C1 segment of cervical spinal cord (tissue), 14 donors: Measurements from ENCODE around the gene SKIL.
A peak's percentile ranks its signal among the peaks of the same experiment; 100 is the strongest.

Source experiments
- DNase-seq, 14 donors: peaks; one replicate each; lab custom pipeline; 2025; lab: John Stamatoyannopoulos, UW

The SKIL gene

GRCh38 chr3:170346481-170347392 lies 10.8 kb upstream of the SKIL start:
- DNase-seq: no peak

GRCh38 chr3:170350515-170351413 lies 6.8 kb upstream of the SKIL start:
- DNase-seq: no peak

GRCh38 chr3:170352936-170353335 lies 4.6 kb upstream of the SKIL start:
- no peak for DNase-seq

- DNase-seq: no peak
Observed at GRCh38 chr3:170353485-170353884, 4.0 kb upstream of the SKIL start.

GRCh38 chr3:170354760-170355159 lies 2.8 kb upstream of the SKIL start:
- DNase-seq: no peak

GRCh38 chr3:170355738-170356595 lies 1.5 kb upstream of the SKIL start:
- DNase-seq: peak in 11 of 14 donors; percentile 12 to 74 (median 48)

GRCh38 chr3:170356596-170357175 lies 829 bp upstream of the SKIL start:
- DNase-seq: peak; percentile 18 to 91 (median 68)

GRCh38 chr3:170358042-170359010 lies 811 bp downstream of the SKIL start:
- peak; percentile 9 to 83 (median 67) for DNase-seq

GRCh38 chr3:170359178-170359704 lies 1.7 kb downstream of the SKIL start:
- no peak for DNase-seq

- no peak for DNase-seq
Observed at GRCh38 chr3:170360466-170360865, 3.0 kb downstream of the SKIL start.

GRCh38 chr3:170360916-170361315 lies 3.4 kb downstream of the SKIL start:
- DNase-seq: no peak

- no peak for DNase-seq
Observed at GRCh38 chr3:170361711-170362110, 4.2 kb downstream of the SKIL start.

GRCh38 chr3:170363471-170363994 lies 6.0 kb downstream of the SKIL start:
- no peak for DNase-seq

- no peak for DNase-seq
Observed at GRCh38 chr3:170364965-170365364, 7.5 kb downstream of the SKIL start.

GRCh38 chr3:170367797-170368196 lies 10.3 kb downstream of the SKIL start:
- DNase-seq: no peak

- DNase-seq: no peak
Observed at GRCh38 chr3:170368921-170369320, 11.4 kb downstream of the SKIL start.

- DNase-seq: no peak
Observed at GRCh38 chr3:170372190-170372879, 14.8 kb downstream of the SKIL start.

- no peak for DNase-seq
Observed at GRCh38 chr3:170383567-170383966, 26.1 kb downstream of the SKIL start.

- no peak for DNase-seq
Observed at GRCh38 chr3:170386468-170386867, 29.0 kb downstream of the SKIL start.
